NCI-H748 treated with DMSO at 0.1 percent for 48 hours (cell line): Measurements from ENCODE around the gene SORBS2.
"Not testable (repeated sequence)": the region's sequence is repeated elsewhere in the genome, so short reads cannot be mapped to it uniquely, and the experiment has no call there.

Experiments
- DNase-seq: peaks from one replicate; lab custom pipeline; 2025; lab: John Stamatoyannopoulos, UW

SORBS2 gene

DNA sequence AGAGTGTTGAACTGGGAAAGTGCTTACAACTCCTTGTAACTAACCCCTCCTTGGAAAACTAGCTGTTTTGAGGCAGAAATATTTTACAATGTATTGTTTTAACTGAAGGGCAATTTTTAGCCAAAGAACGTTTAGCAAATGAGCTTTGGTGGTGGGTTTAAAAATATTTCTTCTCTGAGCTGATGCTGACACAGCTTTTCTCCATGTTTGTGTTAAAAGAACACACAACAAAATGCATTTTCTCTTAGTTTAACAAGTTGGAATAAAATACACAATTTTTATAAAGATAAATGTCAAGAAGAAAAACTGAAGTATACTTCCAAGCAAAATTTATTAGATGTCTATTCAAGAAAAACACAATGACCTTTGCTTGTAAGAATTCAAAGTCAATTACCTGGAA, 226.8 kb downstream of the SORBS2 start:
- no peak for DNase-seq

GRCh38 chr4:185583813-185584212, 228.2 kb downstream of the SORBS2 start:
- no peak for DNase-seq

- DNase-seq, result no peak
Observed at GRCh38 chr4:185582651-185583400, 229.2 kb downstream of the SORBS2 start.

GRCh38 chr4:185580699-185581098, 231.3 kb downstream of the SORBS2 start:
- no peak for DNase-seq

DNA sequence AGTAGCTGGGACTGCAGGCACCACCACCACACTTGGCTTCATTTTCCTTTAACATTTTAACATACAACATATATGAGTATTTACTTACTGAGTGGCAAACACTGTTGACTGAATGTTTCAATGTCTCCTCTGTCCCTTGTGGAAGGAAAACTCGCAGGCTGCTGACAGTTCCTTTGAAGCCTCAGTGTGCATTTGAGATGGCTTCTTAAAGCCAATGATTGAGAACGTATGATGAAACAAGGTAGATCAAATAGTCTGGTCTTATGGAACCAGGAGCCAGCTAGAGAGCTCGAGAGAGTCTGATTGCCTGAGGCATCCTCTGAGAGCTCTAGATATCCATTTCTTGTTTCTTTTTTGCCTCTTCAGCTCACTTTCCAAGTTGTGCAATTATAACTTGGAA, 233.7 kb downstream of the SORBS2 start:
- no peak for DNase-seq

- no peak for DNase-seq
Observed at GRCh38 chr4:185576962-185577950, 234.7 kb downstream of the SORBS2 start.

- DNase-seq, result no peak
Observed at GRCh38 chr4:185576314-185576961, 235.6 kb downstream of the SORBS2 start.

DNA sequence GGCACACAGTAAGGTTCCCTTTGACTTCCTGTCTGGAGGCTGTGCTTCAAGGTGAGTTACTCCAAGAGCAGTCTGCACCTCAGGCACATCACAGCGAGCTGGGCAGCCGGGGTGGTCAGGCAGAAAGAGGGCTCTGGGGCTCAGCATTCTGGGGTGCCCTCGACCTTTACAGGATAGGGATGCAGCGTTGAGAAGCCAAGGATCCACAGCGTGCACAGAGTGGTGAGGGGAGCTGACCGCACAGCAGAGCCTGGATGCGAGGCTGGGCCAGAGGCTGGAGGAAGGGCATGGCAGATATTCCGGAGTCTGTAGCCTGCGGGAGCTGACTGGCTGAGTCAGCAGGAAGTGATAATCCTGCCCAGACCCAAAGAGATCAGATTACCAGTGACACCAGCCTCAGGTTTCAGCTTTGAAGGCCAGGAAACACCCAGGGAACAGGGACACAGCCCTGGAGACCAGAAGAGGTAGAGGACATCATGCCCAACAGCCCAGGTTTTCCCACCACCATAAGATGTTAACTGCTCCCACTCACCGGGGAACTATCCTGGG, 238.3 kb downstream of the SORBS2 start:
- peak; percentile 20 for DNase-seq

DNA sequence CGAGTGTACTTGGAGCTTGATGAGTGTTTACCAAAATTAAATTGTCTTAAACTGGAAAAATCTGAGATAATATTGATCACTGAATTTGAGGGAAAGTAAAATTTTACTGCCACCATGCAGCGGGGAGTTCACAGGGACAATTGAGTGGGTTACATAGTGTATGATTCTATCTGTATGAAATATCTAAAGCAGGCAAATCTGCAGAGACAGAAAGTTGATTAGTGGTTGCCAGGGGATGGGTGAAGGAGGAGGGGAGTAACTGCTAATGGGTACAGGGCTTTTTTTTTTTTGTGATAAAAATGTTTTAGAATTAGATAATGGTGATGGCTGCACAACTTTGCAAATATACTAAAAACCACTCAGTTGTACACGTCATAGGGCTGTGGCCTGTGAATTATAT, 241.3 kb downstream of the SORBS2 start:
- no peak for DNase-seq

DNA sequence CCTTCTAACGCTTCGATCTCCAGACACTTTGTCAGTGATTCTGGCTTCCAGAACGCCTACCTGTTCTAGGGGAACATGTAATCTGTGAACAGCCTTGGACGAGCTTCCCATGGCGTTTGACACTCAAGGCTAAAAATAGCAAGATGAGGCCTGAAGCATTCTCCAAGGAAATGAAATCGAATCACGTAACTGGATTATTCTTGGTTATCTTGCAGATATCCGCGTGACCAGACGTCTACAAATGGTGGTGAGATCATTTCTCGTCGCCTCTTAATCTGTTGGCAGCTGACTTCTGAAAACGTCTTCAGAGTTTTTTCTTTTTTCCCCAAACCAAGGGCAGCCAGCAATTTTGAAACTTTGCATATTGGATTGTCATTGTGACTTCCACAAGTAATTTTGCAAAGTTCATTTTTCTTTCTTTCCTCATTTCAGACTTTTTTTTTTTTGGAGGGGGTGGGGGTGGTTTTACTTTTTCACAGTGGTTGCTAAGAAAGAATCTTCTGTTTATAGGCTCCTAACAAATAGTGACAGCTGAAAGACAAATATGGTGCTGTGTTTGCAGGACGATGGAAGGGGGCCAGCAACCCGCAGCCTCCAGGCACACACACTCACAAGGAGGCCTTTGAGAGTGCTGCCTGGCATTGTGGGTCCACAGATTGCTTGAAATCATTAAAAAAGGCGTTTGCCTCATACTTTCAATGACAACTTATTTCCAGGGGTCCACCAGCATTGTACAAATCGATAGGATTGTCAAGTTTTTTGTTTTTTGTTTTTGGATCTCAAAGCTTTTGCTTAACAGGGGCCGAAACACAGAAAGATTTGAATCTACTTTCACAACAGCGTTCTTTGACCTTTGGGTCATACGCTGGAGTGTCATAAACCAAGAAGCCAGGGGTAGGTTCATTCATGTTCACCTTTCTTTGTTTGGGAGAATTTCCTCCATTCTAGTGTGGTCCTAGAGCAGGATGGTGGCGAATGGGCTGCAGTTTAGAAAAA, 244.3 kb downstream of the SORBS2 start:
- DNase-seq, result no peak

DNA sequence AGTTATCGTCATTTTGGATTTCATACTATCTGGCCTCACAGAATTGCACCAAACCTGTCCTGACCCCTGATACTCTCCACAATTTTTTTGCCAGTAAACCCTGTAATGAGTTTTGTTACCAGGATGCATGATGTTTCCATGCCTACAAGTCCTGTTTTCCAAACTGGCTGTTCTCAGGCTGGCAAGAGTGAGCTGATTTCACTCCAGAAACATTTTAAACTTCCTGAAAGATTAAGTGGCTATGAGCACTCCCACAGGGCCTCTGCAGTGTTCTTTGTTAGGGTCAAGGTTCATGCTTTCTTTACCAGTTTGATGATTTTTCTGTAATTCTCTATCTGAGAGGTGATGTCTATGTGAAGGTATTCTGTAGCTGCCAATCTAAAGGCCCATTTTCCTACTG, 245.0 kb downstream of the SORBS2 start:
- no peak for DNase-seq

GRCh38 chr4:185566425-185566824, 245.6 kb downstream of the SORBS2 start:
- DNase-seq, result no peak

- DNase-seq, result no peak
Observed at GRCh38 chr4:185565696-185566095, 246.3 kb downstream of the SORBS2 start.

- DNase-seq, result no peak
Observed at GRCh38 chr4:185564349-185564748, 247.6 kb downstream of the SORBS2 start.

DNA sequence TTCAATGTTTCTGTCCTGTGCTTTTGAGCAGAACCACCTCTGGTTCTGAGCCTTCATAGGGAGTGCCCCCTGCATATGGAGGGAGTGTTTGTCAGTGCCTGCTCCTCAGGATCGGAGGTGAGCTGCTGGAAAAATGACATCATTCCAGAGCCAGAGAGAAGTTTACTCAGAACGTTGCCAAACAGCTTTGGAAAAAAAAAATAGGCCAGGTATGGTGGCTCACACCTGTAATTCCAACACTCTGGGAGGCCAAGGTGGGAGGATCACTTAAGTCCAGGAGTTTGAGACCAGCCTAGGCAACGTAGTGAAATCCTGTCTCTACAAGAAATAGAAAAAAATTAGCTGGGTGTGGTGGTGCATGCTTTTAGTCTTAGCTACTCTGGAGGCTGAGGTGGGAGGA, 249.5 kb downstream of the SORBS2 start:
- DNase-seq, result no peak

DNA sequence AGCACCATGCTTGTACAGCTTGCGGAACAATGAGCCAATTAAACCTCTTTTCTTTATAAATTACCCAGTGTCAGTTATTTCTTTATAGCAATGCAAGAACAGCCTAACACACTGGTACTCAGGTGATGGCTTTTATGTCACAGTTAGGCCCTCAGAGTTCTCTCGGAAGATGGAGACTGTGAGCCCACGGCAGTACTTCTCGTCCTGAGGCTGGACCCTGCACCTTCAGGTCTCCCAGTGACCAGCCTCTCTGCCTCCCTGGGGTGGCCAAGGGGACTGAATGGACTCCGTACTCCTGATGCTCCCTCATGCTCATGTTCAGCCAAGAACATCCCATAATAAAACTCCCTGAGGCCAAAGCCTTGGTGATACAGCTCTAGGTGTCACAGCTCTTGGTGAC, 251.7 kb downstream of the SORBS2 start:
- no peak for DNase-seq

- no peak for DNase-seq
Observed at GRCh38 chr4:185559915-185560281, 252.1 kb downstream of the SORBS2 start.

DNA sequence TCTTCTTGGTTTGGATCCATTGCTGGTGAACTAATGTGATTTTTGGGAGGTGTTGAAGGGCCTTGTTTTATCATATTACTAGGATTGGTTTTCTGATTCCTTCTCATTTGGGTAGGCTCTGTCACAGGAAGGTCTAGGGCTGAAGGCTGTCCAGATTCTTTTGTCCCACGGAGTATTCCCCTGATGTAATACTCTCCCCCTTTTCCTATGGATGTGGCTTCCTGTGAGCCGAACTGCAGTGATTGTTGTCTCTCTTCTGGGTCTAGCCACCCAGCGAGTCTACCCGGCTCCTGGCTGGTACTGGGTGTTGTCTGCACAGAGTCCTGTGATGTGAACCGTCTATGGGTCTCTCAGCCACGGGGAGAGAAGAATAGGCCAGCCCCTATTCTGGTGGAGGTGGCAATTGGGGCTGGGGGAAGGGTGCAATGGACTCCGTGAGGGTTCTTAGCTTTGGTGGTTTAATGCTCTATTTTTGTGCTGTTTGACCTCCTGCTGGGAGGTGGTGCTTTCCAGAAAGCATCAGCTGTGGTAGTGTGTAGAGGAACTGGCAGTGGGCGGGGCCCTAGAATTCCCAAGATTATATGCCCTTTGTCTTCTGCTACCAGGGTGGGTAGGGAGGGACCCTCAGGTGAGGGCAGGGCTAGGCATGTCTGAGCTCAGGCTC, 252.6 kb downstream of the SORBS2 start:
- DNase-seq, result not testable (repeated sequence)

DNA sequence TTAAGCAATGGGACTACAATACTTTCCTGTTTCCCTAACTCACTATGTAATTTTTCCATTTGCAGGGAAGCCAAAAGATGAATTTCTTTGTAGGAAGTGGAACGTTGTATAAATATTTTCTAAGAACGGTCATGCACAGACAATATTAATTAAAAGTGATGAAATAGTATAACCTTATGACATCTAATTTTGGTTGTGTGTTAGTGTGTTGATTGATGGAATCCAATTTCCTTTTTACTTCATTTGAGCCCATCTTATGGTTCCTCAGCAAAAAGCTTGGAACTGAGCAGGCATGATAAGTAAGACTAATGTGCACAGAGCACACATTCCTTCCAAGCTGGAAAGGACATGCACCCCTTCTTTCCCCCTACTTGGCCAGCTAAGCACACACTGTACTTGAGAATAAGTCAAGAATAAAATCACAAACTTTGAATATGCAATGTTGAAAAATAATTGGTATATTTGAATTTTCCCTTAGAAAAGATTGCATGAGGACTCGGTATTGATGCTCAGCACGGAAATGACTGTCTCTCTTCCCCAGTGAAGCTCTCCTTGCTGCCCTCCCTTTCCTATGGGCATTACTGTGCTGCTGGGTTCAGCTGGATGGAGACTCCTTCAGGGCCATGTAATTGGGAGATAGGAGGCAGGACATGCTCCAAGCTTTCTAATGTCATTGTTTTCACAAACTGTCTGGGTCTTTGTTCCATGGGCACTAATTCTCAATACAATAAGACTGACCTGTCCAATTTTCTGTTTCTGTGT, 257.4 kb downstream of the SORBS2 start:
- DNase-seq, result no peak

DNA sequence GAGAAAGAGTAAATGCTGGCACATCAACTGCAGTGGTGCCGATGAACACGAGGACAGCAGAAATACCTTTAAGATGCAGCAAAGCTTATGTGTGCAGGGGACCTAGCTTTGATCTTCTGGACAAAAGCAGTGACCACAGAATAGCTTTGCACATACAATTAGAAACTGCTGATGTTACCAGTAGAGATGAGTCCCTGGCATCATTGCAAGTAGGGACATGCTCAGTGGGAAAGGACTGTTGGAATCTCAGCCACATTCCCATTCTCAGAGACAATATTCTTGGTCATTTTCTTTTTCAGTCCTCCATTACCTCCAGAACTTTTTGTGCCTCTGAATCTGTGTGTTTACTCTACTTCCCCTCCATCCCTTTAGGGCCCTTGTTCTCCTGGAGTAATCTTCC, 259.7 kb downstream of the SORBS2 start:
- DNase-seq, result no peak
